Natural killer cell (primary cell): ENCODE data around the gene NSD1. TPM values are rescaled to one million over a fixed set of nuclear protein-coding genes. Genes with fewer than 3 reads are reported as not detected.
"Not testable (repeated sequence)": the region's sequence is repeated elsewhere in the genome, so short reads cannot be mapped to it uniquely, and the experiment has no call there.

ENCODE experiments used
- ATAC-seq, 3 donors: fragments of 150-1000 bp in 2 of 3; fragments of 200-7000 bp in 1 of 3; cut with Tn5 transposase; 1 replicate in 1 of 3; 2 replicates in 2 of 3; pipeline ENCODE4 v1.10.0; 2021; ENCODE audit warnings: mild to moderate bottlenecking in 2 of 3, moderate library complexity in 2 of 3
- DNase-seq, 2 donors: peaks; one replicate each; pipeline versions ENCODE4 v3.0.0 to v3.0.0-alpha.2; 2013 to 2021; ENCODE audit warnings: mixed read lengths in 1 of 2
- H3K27ac ChIP-seq: one replicate; pipeline ENCODE4 v1.5.1; 2013; ENCODE audit warnings: mild to moderate bottlenecking, low read length
- H3K27me3 ChIP-seq: one replicate; pipeline ENCODE4 v1.6.1; 2013; ENCODE audit warnings: low read length; ENCODE audit not compliant: control insufficient read depth, insufficient read depth
- H3K36me3 ChIP-seq: one replicate; pipeline ENCODE4 v1.6.1; 2013; ENCODE audit warnings: low read length; ENCODE audit not compliant: control insufficient read depth, insufficient read depth
- H3K4me1 ChIP-seq: one replicate; pipeline ENCODE4 v1.6.1; 2013; ENCODE audit warnings: low read length; ENCODE audit not compliant: control insufficient read depth, insufficient read depth
- H3K4me3 ChIP-seq: one replicate; pipeline ENCODE4 v1.5.1; 2013; ENCODE audit warnings: low read length
- H3K9me3 ChIP-seq: one replicate; pipeline ENCODE4 v1.6.1; 2013; ENCODE audit warnings: low read length; ENCODE audit not compliant: control insufficient read depth, insufficient read depth
- H3K27ac Mint-ChIP-seq, 2 donors: one replicate each; pipeline ENCODE4 v1.8.0; 2022; ENCODE audit warnings: mild to moderate bottlenecking in 2 of 2, mixed read lengths in 2 of 2, moderate library complexity in 1 of 2
- H3K27me3 Mint-ChIP-seq, 2 donors: one replicate each; pipeline ENCODE4 v1.8.0; 2022; ENCODE audit warnings: low read depth in 2 of 2, mixed read lengths in 2 of 2
- H3K36me3 Mint-ChIP-seq: one replicate; pipeline ENCODE4 v1.8.0; 2022; ENCODE audit warnings: mixed read lengths
- H3K4me1 Mint-ChIP-seq, 2 donors: one replicate each; pipeline ENCODE4 v1.8.0; 2022; ENCODE audit warnings: mixed read lengths in 2 of 2
- H3K4me3 Mint-ChIP-seq: one replicate; pipeline ENCODE4 v1.8.0; 2022; ENCODE audit warnings: mild to moderate bottlenecking, moderate library complexity, mixed read lengths
- H3K9me3 Mint-ChIP-seq, 2 donors: one replicate each; pipeline ENCODE4 v1.8.0; 2022; ENCODE audit warnings: mixed read lengths in 2 of 2
- WGBS: methylation state at CpG from one replicate; pipeline ENCODE4 v1.1.7; 2013; ENCODE audit warnings: missing lambda C conversion rate; ENCODE audit not compliant: insufficient coverage; 5-methylcytosine and 5-hydroxymethylcytosine counted together
- intact Hi-C: fragments of 100-400 bp; cut with micrococcal nuclease; formaldehyde crosslinking; loops from one replicate; pipeline ENCODE4 v1.14.2; 2022
- total RNA-seq, 4 donors: library from RNA; stranded (reverse); fragments of 120-200 nt in 1 of 4; gene quantifications; one replicate each; pipeline versions ENCODE4 v1.2.3 to v1.2.4, GENCODE V29; 2013 to 2022
- TF ChIP-seq, protein P1 (sequence below): fragments of 200-600 bp; IDR thresholded peaks from one replicate; pipeline ENCODE4 v1.8.0; 2022; ENCODE audit warnings: antibody characterized with exemption

The NSD1 gene
- total RNA-seq, 3 donors from 2014 or later (not counting 1 experiment from before 2014, with no cell fraction given), result 117 to 147 (median 143) TPM

DNA sequence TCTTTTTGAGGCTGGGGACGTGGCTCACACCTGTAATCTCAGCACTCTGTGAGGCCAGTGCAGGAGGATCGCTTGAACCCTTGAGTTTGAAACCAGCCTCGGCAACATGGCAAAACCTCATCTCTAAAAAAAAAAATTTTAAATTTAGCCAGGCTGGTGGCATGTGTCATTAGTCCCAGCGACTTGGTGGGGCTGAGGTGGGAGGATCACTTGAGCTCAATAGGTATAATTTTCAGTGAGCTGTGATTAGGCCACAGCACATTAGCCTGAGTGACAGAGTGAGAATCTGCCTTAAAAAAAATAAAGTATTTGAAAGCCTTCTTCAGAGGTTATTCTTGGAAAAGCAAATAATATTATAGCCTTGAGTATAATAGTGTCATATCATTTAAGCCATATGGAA is 41.8 kb downstream of the NSD1 start:
- no peak overlapping the region for H3K4me3 Mint-ChIP-seq
- no peaks in the 10 kb centered on the region for H3K4me1 ChIP-seq
- H3K27me3 ChIP-seq, result no peaks in the 10 kb centered on the region
- TF ChIP-seq, protein P1, sequence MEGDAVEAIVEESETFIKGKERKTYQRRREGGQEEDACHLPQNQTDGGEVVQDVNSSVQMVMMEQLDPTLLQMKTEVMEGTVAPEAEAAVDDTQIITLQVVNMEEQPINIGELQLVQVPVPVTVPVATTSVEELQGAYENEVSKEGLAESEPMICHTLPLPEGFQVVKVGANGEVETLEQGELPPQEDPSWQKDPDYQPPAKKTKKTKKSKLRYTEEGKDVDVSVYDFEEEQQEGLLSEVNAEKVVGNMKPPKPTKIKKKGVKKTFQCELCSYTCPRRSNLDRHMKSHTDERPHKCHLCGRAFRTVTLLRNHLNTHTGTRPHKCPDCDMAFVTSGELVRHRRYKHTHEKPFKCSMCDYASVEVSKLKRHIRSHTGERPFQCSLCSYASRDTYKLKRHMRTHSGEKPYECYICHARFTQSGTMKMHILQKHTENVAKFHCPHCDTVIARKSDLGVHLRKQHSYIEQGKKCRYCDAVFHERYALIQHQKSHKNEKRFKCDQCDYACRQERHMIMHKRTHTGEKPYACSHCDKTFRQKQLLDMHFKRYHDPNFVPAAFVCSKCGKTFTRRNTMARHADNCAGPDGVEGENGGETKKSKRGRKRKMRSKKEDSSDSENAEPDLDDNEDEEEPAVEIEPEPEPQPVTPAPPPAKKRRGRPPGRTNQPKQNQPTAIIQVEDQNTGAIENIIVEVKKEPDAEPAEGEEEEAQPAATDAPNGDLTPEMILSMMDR, result no peak
- no peak overlapping the region for H3K27ac Mint-ChIP-seq
- H3K9me3 ChIP-seq, result no peaks in the 10 kb centered on the region
- H3K4me1 Mint-ChIP-seq, result peaks cover 20 to 26% of the 10 kb centered on the region in 2 donors
- H3K27ac ChIP-seq, result no peak overlapping the region
- no peak for DNase-seq
- H3K36me3 Mint-ChIP-seq, result no peaks in the 10 kb centered on the region
- no peaks in the 10 kb centered on the region for H3K9me3 Mint-ChIP-seq
- ATAC-seq, result no peak
- H3K4me3 ChIP-seq, result no peak overlapping the region
- WGBS, result 82% methylated on average over 3 of the region's 4 CpGs
- peaks cover 2% of the 10 kb centered on the region for H3K36me3 ChIP-seq
- intact Hi-C loops, result loop anchor here (10.0 kb wide), 1 partner anchor 61 kb away; no protein-coding TSS in a partner anchor
- no peaks in the 10 kb centered on the region for H3K27me3 Mint-ChIP-seq

DNA sequence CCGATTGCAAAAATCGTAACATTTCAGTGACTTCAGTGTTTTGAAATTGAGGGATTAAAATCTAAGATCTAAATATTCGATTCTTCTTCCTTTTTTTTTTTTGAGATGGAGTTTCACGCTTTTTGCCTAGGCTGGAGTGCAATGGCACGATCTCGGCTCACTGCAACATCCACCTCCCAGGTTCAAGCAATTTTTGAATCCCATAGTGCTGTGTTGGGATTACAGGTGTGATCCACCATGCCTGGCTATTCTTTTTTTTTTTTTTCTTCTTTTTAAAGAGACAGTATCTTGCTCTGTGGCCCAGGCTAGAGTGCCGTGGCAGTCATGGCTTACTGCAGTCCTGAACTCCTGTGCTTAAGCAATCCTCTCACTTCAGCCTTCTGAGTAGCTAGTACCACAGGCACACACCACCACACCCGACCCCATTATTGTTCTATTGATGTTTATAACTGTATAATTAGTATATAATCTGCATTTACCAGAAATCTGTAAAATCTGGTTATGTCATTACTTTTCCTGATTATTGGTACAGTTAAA is 42.7 kb downstream of the NSD1 start:
- no peaks in the 10 kb centered on the region for H3K4me1 ChIP-seq
- WGBS, result 94% methylated on average over 4 of the region's 8 CpGs

DNA sequence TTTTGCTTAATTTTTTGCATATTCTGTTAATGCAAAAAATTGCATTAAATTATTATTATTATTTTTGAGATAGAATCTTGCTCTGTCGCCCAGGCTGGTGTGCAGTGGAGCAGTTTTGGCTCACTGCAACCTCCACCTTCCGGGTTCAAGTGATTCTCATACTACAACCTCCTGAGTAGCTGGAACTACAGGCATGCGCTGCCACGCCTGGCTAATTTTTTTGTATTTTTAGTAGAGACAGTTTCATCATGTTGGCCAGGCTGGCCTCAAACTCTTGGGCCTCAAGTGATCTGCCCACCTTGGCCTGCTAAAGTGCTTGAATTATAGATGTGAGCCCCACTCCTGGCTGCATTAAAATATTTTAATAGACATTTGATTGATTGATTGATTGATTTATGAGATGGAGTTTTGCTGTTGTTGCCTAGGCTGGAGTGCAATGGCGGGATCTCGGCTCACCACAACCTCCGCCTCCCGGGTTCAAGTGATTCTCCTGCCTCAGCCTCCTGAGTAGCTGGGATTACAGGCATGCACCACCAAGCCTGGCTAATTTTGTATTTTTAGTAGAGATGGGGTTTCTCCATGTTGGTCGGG is 44.4 kb downstream of the NSD1 start:
- intact Hi-C loops, result loop anchor here (10.0 kb wide), 1 partner anchor 63 kb away; no protein-coding TSS in a partner anchor
- WGBS, result 89% methylated on average over 9 of the region's 9 CpGs
- not testable (repeated sequence) for H3K36me3 ChIP-seq, ATAC-seq, H3K9me3 ChIP-seq, H3K27ac Mint-ChIP-seq, H3K36me3 Mint-ChIP-seq, H3K4me3 ChIP-seq, H3K27me3 ChIP-seq, H3K9me3 Mint-ChIP-seq, H3K4me1 ChIP-seq, H3K27ac ChIP-seq, H3K27me3 Mint-ChIP-seq, H3K4me3 Mint-ChIP-seq, DNase-seq
- H3K4me1 Mint-ChIP-seq, result peaks cover 7 to 22% of the 10 kb centered on the region in 2 donors

More for the DNA sequence above, 42.7 kb downstream of the NSD1 start:
- Mint-ChIP-seq H3K4me1 (peaks cover 20 to 30% of the 10 kb centered on the region in 2 donors), H3K9me3 (no peaks in the 10 kb centered on the region), H3K27me3 (no peaks in the 10 kb centered on the region), H3K27ac (peak overlapping the region in 1 of 2 donors; percentile 71), H3K36me3 (no peaks in the 10 kb centered on the region), H3K4me3 (no peak overlapping the region)
- DNase-seq (no peak), ATAC-seq (no peak)
- H3K27me3 ChIP-seq, result no peaks in the 10 kb centered on the region
- intact Hi-C loops, result loop anchor here (10.0 kb wide), 1 partner anchor 61 kb away; no protein-coding TSS in a partner anchor
- no peaks in the 10 kb centered on the region for H3K36me3 ChIP-seq
- H3K9me3 ChIP-seq, result no peaks in the 10 kb centered on the region
- no peak overlapping the region for H3K27ac ChIP-seq
- no peak overlapping the region for H3K4me3 ChIP-seq
- TF ChIP-seq, protein P1, result no peak

DNA sequence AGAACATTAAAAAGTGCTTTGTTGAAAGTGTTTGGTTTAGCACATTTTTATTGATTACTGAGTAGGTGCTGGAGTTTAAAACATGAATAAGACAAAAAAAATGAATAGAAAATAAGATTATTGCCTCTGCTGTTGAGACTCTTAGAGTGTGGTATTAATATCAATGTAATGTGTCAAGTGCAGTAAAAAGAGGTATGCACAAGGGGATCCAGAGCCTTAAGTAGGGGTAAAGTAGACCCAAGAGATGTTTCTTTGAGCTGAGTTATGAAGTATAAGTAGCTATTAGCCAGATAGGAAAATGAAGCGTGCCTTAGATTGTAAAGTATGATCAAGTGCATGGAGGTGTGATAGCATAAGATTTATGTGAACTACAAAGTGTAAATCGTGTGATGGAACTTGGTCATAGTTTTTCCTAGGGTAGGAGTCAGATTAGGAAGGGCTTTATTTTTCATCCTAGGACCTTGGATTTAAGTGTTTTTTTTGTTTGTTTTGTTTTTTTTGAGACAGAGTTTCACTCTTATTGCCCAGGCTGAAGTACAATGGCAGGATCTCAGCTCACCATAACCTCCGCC is 45.2 kb downstream of the NSD1 start:
- WGBS, result 95% methylated on average over 3 of the region's 3 CpGs
- Histone ChIP-seq H3K9me3 (no peaks in the 10 kb centered on the region), H3K27me3 (no peaks in the 10 kb centered on the region), H3K4me3 (no peak overlapping the region), H3K36me3 (peaks cover 2% of the 10 kb centered on the region), H3K4me1 (no peaks in the 10 kb centered on the region), H3K27ac (no peak overlapping the region)
- Mint-ChIP-seq H3K27me3 (no peaks in the 10 kb centered on the region), H3K36me3 (no peaks in the 10 kb centered on the region), H3K9me3 (no peaks in the 10 kb centered on the region), H3K27ac (peak overlapping the region in 1 of 2 donors; percentile 3), H3K4me1 (peaks cover 11 to 26% of the 10 kb centered on the region in 2 donors), H3K4me3 (no peak overlapping the region)
- intact Hi-C loops, result loop anchor here (10.0 kb wide), 1 partner anchor 64 kb away; no protein-coding TSS in a partner anchor
- DNase-seq (no peak), ATAC-seq (no peak)
- TF ChIP-seq, protein P1, result no peak
